ENCODE results near the gene RNF187. TPM values are rescaled to one million over a fixed set of nuclear protein-coding genes. Genes with fewer than 3 reads are reported as not detected.
A peak's percentile ranks its signal among the peaks of the same experiment; 100 is the strongest.

The RNF187 gene
- total RNA-seq, 3 donors from 2014 or later (not counting 1 experiment from before 2014, with no cell fraction given), result 68.6 to 102 (median 77.3) TPM

DNA sequence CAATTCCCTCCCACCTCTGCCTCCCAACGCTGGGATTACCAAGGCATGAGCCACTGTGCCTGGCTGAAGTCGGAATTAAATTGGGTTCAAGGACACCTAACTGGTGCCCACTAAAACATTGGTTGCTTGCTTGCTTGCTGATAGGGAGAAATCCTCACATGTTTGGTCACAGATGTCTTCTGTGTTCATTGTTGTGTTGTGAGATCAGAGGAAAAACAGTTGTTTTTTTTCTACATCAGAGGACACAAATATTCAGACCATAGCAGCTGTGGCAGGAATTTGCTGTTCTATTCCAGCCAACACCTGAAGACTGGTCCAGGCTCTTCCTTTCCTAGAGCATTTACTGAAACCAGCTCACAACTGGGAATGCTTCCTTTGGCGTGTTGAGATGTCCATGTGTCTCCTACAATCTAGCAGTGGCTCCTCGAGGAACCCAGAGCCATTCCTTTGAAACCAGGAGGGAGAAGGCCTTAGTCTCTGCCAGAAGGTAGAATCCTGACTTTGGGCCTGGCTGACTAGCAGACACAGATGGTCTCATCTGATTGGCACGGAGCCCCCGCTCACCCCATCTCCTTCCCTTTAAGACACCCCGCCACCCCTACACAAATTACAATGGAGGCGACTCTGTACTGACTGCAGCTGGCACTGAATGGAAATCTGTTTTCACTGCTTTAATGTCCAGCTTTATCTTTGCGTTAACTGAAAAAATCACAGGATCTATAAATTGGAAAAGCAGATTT, 46.3 kb upstream of the RNF187 start:
- Histone ChIP-seq H3K9me3 (ENCODE audit: control insufficient read depth, insufficient read depth, low read length) (no peaks in the 10 kb centered on the region), H3K4me1 (ENCODE audit: control insufficient read depth, insufficient read depth, low read length) (peaks cover 6% of the 10 kb centered on the region), H3K36me3 (ENCODE audit: control insufficient read depth, insufficient read depth, low read length) (no peaks in the 10 kb centered on the region), H3K4me3 (ENCODE audit: low read length) (no peak overlapping the region), H3K27ac (ENCODE audit: low read length) (no peak overlapping the region), H3K27me3 (ENCODE audit: control insufficient read depth, insufficient read depth, low read length) (peaks cover 23% of the 10 kb centered on the region)
- intact Hi-C loops (cut with micrococcal nuclease), result no loop called here
- Mint-ChIP-seq H3K4me3 (no peak overlapping the region), H3K36me3 (no peaks in the 10 kb centered on the region), H3K4me1 (peaks cover 10% of the 10 kb centered on the region in 2 donors), H3K9me3 (no peaks in the 10 kb centered on the region), H3K27ac (no peak overlapping the region), H3K27me3 (ENCODE audit: low read depth in 2 of 2) (peaks cover 46 to 49% of the 10 kb centered on the region in 2 donors)
- DNase-seq, result no peak
- no peak for ATAC-seq
- WGBS (ENCODE audit: insufficient coverage), result 87% methylated on average over 9 of the region's 9 CpGs
- TF ChIP-seq, protein P1, sequence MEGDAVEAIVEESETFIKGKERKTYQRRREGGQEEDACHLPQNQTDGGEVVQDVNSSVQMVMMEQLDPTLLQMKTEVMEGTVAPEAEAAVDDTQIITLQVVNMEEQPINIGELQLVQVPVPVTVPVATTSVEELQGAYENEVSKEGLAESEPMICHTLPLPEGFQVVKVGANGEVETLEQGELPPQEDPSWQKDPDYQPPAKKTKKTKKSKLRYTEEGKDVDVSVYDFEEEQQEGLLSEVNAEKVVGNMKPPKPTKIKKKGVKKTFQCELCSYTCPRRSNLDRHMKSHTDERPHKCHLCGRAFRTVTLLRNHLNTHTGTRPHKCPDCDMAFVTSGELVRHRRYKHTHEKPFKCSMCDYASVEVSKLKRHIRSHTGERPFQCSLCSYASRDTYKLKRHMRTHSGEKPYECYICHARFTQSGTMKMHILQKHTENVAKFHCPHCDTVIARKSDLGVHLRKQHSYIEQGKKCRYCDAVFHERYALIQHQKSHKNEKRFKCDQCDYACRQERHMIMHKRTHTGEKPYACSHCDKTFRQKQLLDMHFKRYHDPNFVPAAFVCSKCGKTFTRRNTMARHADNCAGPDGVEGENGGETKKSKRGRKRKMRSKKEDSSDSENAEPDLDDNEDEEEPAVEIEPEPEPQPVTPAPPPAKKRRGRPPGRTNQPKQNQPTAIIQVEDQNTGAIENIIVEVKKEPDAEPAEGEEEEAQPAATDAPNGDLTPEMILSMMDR (IDR thresholded peaks at IDR 0.05), result no peak

DNA sequence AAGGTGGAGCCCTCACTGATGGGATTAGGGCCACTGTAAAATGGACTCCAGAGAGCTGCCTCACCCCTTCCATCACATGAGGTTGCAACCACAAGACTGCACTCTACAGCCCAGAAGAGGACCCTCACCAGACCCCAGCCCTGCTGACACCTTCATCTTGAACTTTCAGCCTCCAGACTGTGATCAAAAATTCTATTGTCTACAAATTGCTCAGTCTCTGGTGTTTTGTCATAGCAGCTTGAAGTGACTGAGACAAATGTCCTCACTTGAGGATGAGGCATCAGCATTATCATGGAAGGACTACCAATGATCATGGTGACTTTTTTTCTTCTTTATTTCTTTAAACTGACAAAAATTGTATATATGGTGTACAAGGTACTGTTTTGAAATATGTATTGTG, 43.8 kb upstream of the RNF187 start:
- H3K36me3 Mint-ChIP-seq, result no peaks in the 10 kb centered on the region
- H3K27ac ChIP-seq (ENCODE audit: low read length), result no peak overlapping the region
- ATAC-seq (no peak), DNase-seq (no peak)
- peaks cover 62 to 64% of the 10 kb centered on the region in 2 donors for H3K27me3 Mint-ChIP-seq (ENCODE audit: low read depth in 2 of 2)
- no peaks in the 10 kb centered on the region for H3K36me3 ChIP-seq (ENCODE audit: control insufficient read depth, insufficient read depth, low read length)
- H3K4me3 Mint-ChIP-seq, result no peak overlapping the region
- peaks cover 10% of the 10 kb centered on the region for H3K4me1 ChIP-seq (ENCODE audit: control insufficient read depth, insufficient read depth, low read length)
- H3K4me3 ChIP-seq (ENCODE audit: low read length), result no peak overlapping the region
- H3K9me3 Mint-ChIP-seq, result no peaks in the 10 kb centered on the region
- no peaks in the 10 kb centered on the region for H3K9me3 ChIP-seq (ENCODE audit: control insufficient read depth, insufficient read depth, low read length)
- TF ChIP-seq, protein P1 (IDR thresholded peaks at IDR 0.05), result no peak
- H3K4me1 Mint-ChIP-seq, result peaks cover 13 to 16% of the 10 kb centered on the region in 2 donors
- H3K27me3 ChIP-seq (ENCODE audit: control insufficient read depth, insufficient read depth, low read length), result peaks cover 28% of the 10 kb centered on the region
- intact Hi-C loops (cut with micrococcal nuclease), result no loop called here
- no peak overlapping the region for H3K27ac Mint-ChIP-seq

DNA sequence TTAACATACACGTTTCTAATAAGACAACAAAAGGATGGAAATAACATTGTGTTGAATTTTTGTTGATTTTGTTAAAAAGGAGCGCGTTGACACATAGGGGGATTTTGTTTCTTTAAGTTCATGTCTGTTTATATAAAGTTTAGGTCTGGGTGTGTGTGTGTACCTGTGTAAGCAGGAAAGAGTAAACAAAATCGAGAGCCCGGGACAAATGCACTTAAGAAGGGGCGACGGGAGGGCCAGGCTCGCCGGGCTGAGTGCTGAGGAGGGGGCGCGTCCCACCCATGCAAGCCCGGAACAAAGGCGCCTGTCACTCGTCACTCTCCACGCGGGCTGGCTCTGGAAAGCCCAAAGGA, 41.7 kb upstream of the RNF187 start:
- DNase-seq (no peak), ATAC-seq (no peak)
- Mint-ChIP-seq H3K9me3 (no peaks in the 10 kb centered on the region), H3K27me3 (ENCODE audit: low read depth in 2 of 2) (peaks cover 53 to 67% of the 10 kb centered on the region in 2 donors), H3K4me3 (peak overlapping the region; percentile 55), H3K36me3 (no peaks in the 10 kb centered on the region), H3K27ac (no peak overlapping the region), H3K4me1 (peaks cover 13 to 16% of the 10 kb centered on the region in 2 donors)
- Histone ChIP-seq H3K4me3 (ENCODE audit: low read length) (peak overlapping the region; percentile 13), H3K27me3 (ENCODE audit: control insufficient read depth, insufficient read depth, low read length) (peaks cover 28% of the 10 kb centered on the region), H3K9me3 (ENCODE audit: control insufficient read depth, insufficient read depth, low read length) (no peaks in the 10 kb centered on the region), H3K27ac (ENCODE audit: low read length) (no peak overlapping the region), H3K4me1 (ENCODE audit: control insufficient read depth, insufficient read depth, low read length) (peaks cover 10% of the 10 kb centered on the region), H3K36me3 (ENCODE audit: control insufficient read depth, insufficient read depth, low read length) (no peaks in the 10 kb centered on the region)
- intact Hi-C loops (cut with micrococcal nuclease), result no loop called here
- TF ChIP-seq, protein P1 (IDR thresholded peaks at IDR 0.05), result no peak
- WGBS (ENCODE audit: insufficient coverage), result 11% methylated on average over 15 of the region's 16 CpGs

All from natural killer cell (primary cell).